GM21619 (cell line): ENCODE data around the gene VTI1B.
A peak's percentile ranks its signal among the peaks of the same experiment; 100 is the strongest.

ENCODE experiments used
- ATAC-seq: cut with Tn5 transposase; IDR thresholded peaks from one replicate; pipeline ENCODE4 v1.9.1; 2021; ENCODE audit not compliant: unreplicated experiment

VTI1B gene

DNA sequence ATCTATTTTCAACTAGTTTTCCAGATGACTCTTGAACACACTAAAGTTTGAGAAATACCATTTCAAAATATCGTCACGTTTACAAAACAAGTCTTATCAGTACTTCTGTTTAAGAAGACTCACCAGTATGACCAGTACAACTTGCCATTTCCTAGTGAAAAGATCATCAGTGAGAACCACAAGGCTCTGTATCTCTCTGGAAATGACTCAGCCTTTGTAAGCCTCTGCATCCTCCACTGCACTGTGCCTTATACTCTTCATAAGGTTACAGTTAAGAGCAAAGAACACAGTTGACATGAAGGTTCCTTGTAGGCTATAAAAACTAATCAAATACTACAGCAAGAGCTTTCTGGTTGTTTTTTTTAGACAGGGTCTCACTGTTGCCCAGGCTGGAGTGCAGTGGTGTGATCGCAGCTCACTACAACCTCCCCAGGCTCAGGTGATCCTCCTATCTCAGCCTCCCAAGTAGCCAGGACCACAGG lies 5.7 kb upstream of the VTI1B start:
- peak; percentile 95 for ATAC-seq

DNA sequence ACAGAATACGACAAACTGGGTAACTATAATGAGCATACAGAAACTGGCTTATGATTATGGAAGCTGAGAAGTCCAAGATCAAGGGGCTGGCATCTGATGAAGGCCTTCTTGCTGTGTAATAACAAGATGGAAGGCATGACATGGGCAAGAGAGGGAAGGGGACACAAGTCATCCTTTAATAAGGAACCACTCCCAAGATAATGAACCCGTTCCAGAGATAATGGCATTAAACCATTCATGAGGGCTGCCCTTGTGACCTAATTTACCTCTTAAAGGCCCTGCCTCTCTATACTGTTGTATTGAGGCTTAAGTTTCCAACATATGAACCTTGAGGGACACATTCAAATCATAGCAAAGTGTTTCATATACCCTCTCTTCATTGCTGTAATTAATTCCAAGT lies 4.6 kb upstream of the VTI1B start:
- no peak for ATAC-seq

DNA sequence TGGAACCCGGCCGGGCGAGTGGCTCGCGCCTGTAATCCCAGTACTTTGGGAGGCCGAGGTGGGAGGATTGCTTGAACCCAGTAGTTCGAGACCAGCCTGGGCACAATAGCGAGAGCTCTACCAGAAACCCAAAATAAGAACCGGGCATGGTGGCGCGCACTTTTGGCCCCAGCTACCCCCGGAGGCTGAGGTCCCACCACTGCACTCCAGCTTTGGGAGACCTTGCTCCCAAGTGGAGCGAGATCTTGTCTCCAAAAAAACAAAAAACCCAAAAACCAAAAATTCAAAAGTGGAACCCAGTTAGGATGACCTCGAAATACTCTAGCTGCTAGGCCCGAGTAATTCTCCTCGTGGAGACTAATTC lies 769 bp upstream of the VTI1B start:
- no peak for ATAC-seq

DNA sequence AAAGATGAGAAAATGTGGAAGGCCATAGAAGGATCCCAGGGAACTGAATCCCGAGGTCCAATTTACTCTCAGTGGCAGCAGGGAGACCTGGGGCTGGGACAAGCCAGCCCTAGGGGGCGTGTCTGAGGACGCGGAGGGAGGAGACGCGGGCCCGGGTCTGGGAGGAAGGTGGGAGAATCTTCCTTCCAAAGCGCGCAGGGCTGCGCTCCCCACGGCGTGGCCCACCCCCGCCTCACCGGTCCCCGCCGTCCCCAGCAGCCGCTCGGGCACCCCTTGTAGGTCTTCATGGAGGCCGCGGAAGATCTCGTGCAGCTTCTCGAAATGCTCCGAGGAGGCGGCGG lies 323 bp downstream of the VTI1B start:
- peak; percentile 43 for ATAC-seq

DNA sequence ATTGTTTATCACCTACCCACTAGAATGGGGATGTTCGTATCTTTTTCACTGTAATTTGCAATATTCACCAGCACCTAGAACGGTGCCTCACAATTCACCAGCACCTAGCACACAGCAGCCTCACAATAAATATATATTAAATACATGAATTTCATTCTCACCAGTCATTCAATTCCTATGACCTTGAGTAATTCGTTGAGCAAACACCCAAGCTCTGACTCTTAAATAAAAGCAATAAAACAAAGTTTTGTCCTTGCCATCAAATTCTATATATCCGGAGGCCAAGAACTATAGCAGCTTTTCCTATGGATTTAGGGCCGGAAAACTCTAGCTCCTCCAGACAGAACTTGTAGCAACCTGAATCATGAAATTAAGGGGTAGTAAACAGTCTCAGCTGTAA lies 981 bp downstream of the VTI1B start:
- no peak for ATAC-seq

DNA sequence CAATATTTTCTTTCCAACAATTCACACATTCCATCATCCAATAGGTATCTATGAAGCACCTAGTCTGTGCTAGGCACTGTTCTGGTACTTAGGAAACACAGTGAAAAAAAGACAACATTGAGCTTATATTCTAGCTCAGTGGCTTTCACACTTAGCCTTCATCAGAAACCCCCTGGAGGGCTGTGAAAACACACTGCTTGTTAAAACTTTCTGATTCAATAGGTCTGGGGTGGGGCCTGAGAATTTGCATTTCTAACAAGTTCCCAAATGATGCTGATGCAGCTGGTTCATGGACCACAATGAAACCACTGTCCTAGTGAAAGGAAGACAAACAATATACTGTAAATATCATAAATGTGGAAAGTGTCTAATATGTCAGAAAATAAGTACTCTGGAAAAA lies 5.9 kb downstream of the VTI1B start:
- ATAC-seq: peak; percentile 63

DNA sequence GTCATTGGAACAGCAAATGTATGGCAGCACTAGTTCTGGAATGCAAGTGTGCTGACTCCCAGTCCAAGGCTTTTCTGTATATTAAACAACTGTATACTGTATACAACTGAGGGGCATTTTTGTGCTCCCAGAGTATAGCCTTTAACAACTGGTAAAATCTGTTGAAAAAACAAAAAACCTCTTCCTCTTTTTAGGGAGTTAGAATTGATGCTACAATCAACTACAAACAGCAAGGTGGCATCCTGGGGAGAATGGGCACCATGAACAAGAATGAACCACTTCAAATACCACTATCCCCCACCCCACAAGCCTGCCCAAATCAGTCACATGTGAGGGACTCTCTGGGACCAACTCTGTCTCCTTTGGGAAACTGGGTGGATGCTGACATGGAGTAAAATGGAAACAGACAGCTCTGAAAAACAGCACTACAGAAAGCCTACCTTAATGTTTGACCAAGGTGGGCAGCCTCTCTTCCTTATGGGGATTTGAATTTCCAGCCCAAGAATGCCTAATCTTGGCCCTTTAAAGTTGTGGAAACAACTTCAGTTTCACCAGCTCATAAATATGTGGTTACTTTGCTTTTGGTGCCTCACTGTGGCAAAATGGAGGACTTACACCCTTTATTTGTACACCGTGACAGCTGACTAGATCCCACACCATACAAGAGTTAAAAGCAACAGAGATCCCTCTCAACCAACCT lies 7.5 kb downstream of the VTI1B start:
- no peak for ATAC-seq

DNA sequence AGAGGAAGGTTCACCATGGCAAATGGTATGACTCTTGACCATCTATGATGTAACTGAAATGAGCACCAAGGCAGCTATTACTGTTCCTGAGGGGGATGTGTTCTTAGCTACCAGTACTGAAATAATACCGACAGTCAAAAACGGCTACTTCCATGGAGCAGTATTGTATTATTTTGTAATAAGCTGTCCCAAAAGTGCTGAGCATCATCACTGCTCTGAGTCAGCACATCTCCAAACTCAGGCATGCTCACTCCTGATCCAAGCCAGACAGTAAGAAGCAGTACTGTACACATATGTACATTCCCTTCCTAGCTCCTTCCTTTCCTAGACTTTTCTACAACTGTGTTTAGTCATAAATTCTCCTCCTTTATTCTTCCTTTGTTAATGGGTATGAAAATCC lies 8.6 kb downstream of the VTI1B start:
- no peak for ATAC-seq

DNA sequence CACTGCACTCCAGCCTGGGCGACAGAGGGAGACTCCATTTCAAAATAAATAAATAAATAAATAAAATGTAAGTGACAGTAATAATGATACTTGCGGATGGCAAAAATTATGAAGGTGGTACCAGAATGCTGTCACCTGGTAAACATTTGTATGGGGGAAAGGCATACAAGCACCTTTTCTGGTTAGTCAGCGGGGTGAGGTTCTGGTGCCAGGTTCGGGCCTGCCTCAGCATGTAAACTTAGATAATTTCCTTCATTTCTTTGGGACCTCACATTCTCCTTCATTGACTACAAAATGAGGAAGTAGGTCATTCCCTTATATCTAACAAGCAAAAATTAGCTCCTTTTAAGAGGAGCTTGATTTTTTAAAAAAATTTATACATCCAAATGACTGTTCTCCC lies 10.8 kb downstream of the VTI1B start:
- no peak for ATAC-seq

DNA sequence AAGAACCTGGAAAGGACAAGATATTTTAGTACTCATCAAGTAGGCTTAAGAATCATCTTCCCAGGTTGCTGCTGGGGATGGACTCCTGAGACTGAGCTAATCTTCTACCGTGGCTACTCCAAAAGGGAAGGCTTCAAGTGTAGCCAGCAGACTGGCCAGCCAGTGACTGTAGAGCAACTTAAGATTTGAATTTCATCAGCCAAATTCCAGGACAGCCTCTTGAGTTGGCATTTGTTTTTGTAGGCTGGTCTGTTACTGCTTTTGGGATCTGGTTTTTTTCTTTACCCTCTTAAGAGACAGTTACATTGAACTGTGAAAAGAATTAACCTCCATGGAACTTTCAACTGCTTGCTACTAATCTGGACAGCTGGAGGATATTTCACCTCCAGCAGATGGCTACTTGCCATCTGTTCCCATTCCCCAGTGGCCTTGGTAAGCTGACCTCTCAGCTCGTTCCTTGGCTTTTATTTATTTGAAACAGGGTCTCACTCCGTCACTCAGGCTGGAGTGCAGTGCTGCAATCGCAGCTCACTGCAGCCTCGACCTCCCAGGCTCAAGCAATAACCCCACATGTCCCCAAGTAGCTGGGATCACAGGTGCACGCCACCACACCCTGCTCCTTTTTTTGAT lies 20.7 kb downstream of the VTI1B start:
- ATAC-seq: no peak

DNA sequence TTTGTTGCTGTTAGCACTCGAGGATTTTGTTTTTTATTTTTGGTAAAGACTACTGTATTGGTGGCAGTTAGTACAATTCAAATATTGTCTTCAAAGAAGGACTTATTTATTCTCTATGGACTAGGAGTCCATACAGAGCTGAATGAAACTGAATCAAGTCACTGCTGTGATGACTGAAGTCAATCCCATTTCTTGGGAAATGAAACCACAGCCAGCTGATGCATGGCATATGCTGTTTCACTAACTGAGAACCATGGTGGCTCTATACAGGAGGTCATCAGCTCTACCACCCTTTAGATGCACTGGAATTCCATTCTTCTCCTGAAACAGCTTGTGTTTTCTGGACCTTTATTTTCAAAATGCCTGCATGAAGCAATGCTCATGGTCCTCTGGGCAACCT lies 22.2 kb downstream of the VTI1B start:
- no peak for ATAC-seq

DNA sequence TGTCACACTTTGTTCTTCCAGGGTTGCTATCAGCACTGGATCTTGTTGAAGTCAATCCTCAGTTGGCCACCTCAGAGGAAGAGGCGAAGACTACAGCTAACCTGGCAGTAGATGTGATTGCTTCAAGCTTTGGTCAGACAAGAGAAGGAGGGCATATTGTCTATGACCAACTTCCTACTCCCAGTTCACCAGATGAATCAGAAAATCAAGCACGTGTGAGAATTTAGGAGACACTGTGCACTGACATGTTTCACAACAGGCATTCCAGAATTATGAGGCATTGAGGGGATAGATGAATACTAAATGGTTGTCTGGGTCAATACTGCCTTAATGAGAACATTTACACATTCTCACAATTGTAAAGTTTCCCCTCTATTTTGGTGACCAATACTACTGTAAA lies 23.7 kb downstream of the VTI1B start:
- ATAC-seq: no peak

DNA sequence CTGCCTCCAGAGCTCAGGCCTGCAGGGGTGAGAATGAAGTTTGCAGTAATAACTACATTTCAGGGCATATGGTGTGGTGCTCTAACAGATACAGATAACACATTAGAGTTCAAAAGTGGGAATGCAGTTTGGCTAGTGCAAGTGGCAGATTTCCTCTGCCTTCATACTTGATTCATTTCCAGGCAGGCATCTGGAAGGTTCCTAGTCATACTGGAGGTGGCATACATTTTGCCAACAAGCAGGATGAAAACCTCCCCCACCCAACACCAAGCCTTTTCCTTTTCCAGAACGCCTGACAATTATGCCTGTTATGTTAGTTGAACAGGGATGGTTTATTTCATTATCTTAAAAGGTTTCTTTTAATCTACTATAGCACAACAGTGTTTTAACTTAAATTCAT lies 24.3 kb downstream of the VTI1B start:
- ATAC-seq: no peak

DNA sequence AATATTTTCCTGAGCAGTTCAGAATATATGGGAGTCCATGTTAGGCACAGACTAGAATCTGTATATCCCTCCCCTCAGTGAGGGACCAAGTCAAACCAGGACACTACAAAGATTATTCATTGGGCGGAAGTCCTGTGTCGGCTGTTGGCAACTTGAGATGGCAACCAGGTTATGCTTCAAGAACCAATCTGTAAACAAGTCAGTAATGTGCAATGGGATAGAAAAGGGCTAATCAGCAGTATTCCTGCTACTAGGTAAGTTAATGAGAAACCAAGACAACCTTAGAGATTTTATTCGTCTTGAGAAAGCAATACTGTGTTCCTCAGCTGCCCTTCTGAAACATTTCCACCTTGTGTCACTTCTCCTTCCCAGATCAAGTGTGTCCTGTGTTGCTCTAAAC lies 28.3 kb downstream of the VTI1B start:
- ATAC-seq: no peak

DNA sequence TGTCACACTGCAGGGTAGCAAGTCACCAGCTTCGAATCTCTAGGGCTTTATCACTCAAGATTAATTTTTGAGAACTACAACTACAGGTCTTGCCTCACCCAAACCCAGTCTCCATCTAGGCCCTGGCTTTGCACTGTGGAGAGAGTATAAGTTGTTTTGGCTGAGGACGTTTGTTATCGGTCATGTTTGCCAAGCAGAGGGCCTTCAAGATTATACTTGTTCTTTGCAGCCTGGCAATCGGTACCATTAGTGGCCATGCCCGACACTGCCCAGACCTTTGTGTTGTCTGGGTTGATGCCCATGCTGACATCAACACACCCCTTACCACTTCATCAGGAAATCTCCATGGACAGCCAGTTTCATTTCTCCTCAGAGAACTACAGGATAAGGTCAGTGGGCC lies 29.0 kb downstream of the VTI1B start:
- no peak for ATAC-seq

DNA sequence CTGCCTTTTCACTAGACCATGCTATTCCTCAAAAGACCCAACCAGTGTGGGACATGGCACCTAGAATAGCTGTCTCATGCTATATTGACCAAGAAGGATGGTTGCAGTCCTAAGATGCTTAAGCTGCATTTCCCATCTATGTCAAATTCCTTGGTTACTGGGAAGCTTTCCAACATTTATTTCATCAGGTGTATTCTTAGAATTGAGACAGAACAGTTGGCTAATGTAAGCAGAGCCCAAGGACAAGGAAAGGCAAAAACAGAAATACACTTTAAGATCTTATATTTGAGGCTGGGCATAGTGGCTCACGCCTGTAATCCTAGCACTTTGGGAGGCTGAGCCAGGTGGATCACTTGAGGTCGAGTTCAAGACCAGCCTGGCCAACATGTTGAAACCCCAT lies 30.0 kb downstream of the VTI1B start:
- ATAC-seq: no peak

DNA sequence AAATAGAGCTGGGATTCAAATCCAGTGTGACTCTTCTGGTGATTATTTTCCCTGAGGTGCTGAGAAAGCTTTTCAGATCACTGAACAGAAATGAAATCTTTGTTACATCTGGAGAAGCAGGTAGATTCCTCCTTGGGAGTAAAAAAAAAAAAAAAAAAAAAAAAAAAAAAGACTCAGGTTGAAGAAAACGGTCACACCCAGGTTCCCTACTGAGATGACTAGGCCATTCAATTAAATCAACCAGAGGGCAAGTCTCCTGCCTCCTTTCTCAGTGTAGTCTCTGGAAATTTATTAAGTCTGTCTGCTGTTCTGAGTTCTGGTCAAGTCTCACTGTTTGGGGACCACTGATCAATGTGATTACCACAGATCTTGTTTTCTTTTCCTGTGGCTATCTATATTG lies 30.7 kb downstream of the VTI1B start:
- ATAC-seq: no peak

DNA sequence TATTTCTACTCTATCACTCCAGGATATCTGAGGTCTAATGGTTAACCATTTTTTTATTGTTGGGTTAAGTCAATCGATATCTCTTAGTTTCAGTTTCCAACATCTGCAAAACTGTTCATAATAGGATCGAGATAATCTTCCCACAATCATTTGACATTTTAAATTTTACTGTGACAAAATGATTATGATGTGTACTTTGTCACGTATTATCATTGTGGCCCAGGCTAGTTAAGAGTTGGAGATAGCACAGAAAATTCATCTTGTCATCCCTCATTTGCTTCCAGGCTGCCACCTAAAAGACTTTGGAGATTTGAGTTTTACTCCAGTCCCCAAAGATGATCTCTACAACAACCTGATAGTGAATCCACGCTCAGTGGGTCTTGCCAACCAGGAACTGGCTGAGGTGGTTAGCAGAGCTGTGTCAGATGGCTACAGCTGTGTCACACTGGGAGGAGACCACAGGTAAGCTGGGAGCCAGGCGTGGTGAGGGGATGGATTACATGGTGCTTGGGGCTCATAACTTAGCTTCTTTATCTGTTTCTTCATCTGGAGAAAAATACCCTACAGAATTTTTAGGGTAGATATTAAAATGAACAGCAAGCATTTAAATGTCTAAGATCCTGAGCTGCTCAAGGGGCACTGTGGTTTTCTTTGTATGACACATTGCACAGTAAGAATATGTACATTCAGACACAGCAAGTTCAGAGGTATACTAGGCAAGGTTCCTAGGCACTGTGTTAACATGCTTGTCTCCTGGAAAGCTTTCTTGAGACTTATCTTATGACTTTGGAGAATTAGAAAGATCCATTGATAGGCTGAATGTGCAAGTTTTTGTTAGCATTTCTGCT lies 32.3 kb downstream of the VTI1B start:
- no peak for ATAC-seq

DNA sequence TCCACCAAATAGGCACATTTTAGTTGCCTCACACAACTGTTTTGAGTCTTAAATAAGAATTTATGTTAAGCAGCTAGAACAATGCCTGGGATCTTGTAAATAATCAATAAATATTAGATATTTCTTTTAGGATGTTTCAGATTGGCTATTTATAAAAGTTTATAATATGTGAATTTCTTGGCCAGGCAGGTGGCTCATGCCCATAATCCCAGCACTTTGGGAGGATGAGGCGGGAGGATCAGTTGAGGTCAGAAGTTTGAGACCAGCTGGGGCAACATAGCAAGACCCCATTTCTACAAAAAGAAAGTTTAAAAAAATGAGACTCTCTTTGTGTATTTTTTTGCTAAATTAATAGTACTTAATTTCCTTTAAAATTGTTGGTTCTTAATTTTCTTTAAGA lies 33.0 kb downstream of the VTI1B start:
- no peak for ATAC-seq

DNA sequence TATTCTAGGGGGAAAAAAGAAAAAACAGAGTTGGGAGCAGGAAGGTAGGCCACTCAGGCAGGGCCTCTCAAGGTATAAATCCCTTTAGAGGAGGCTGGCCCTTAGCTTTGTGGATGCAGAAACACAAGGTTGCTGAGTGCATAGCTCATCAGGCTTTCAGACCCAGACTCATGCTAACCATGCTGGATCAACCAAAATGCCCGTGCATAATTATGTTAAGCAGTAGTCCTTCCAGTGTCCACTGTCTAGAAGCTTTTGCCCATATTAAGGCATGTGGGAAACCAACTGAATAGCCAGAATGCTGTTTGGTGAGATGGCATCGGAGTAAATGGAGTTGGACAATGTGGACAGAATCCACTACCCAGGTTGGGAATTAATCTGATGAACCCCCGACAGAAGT lies 35.8 kb downstream of the VTI1B start:
- ATAC-seq: no peak

DNA sequence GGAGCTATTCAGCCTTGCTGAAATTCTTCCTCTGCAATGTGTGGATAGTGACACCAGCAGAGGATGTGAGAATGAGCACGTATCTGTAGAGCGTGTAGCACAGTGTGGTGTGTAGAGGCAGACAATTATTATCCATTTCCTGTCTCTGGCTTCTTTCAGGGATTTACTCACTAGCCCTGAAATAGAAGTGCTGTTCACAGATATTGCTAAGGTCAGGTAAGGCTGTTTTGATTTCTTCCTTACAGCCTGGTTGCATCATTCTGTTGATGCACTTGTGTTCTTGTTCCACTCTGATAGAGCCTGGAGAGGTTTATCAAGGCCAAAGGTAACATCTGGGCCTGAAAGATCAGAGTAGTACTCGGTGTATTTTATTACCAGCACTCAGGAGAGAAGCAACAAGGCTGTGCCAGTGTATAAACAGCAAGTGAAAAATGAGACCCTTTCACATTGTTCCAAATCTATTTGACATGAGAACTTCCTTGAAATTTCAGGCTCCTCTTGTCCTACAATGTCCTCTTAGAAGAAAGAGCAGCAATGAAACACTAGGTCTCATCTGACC lies 38.0 kb downstream of the VTI1B start:
- no peak for ATAC-seq
